GM12864 (cell line): ENCODE data around the gene JUP.

ENCODE experiments used
- DNase-seq: peaks from one replicate; pipeline ENCODE4 v3.0.0-alpha.2; 2011; ENCODE audit warnings: low read depth
- H3K4me3 ChIP-seq: 2 replicates; pipeline ENCODE4 v1.5.1; 2011; ENCODE audit warnings: mild to moderate bottlenecking, low read depth, low read length, control low read depth
- CTCF ChIP-seq: IDR thresholded peaks from 2 replicates; pipeline ENCODE4 v1.5.1; 2011; ENCODE audit warnings: low read depth, mild to moderate bottlenecking, moderate library complexity, low read length, control low read depth, inconsistent platforms; ENCODE audit errors: missing control alignments

Gene JUP

GRCh38 chr17:41748275-41748674 lies 38.2 kb downstream of the JUP start:
- TF ChIP-seq CTCF, result no peak
- no peak overlapping the region for H3K4me3 ChIP-seq
- DNase-seq, result no peak

- DNase-seq, result no peak
- no peak for TF ChIP-seq CTCF
- no peak overlapping the region for H3K4me3 ChIP-seq
These were observed 44.8 kb downstream of the JUP start for GRCh38 chr17:41741709-41742108.

- TF ChIP-seq CTCF, result no peak
- DNase-seq, result no peak
- H3K4me3 ChIP-seq, result no peak overlapping the region
These were observed 46.0 kb downstream of the JUP start for GRCh38 chr17:41740506-41740905.

- no peak for DNase-seq
- no peak for TF ChIP-seq CTCF
- H3K4me3 ChIP-seq, result no peak overlapping the region
These were observed 46.7 kb downstream of the JUP start for GRCh38 chr17:41739661-41740352.

GRCh38 chr17:41738801-41739112 lies 47.8 kb downstream of the JUP start:
- H3K4me3 ChIP-seq, result no peak overlapping the region
- TF ChIP-seq CTCF, result no peak
- DNase-seq, result no peak

GRCh38 chr17:41738077-41738800 lies 48.3 kb downstream of the JUP start:
- peak; percentile 44 for DNase-seq
- peak; percentile 99 for TF ChIP-seq CTCF
- no peak overlapping the region for H3K4me3 ChIP-seq

- no peak for TF ChIP-seq CTCF
- no peak overlapping the region for H3K4me3 ChIP-seq
- no peak for DNase-seq
These were observed 48.9 kb downstream of the JUP start for GRCh38 chr17:41737680-41738023.
